CD14-positive monocyte (primary cell): ENCODE results near the gene POLR3E. TPM values are rescaled to one million over a fixed set of nuclear protein-coding genes. Genes with fewer than 3 reads are reported as not detected.

Experiments used
- DNase-seq, 3 donors: peaks; one replicate each; pipeline ENCODE4 v3.0.0-alpha.2; 2011 to 2022
- H2AFZ ChIP-seq: 2 replicates; pipeline ENCODE4 v1.6.0; 2012; ENCODE audit warnings: mild to moderate bottlenecking, low read depth, low read length, inconsistent platforms; ENCODE audit not compliant: insufficient read depth, poor library complexity, severe bottlenecking
- H3K27ac ChIP-seq, 2 donors: 1 replicate in 1 of 2; 2 replicates in 1 of 2; pipeline ENCODE4 v1.5.1; 2012 to 2013; ENCODE audit warnings: low read length in 2 of 2, control low read depth in 1 of 2, inconsistent platforms in 1 of 2, low read depth in 1 of 2, mild to moderate bottlenecking in 1 of 2
- H3K27me3 ChIP-seq, 2 donors: one replicate each; pipeline versions ENCODE4 v1.6.0 to v1.6.1; 2011 to 2013; ENCODE audit warnings: low read length in 2 of 2; ENCODE audit not compliant: control insufficient read depth in 2 of 2, insufficient read depth in 2 of 2
- H3K36me3 ChIP-seq, 2 donors: replicated peaks in 1 of 2; 1 replicate in 1 of 2; 2 replicates in 1 of 2; pipeline versions ENCODE4 v1.5.1 to v1.6.1; 2012 to 2013; ENCODE audit warnings: low read length in 2 of 2, control low read depth in 1 of 2, inconsistent platforms in 1 of 2, mild to moderate bottlenecking in 1 of 2; ENCODE audit not compliant: insufficient read depth in 2 of 2, control insufficient read depth in 1 of 2
- H3K4me1 ChIP-seq, 2 donors: 1 replicate in 1 of 2; 2 replicates in 1 of 2; pipeline versions ENCODE4 v1.5.1 to v1.6.1; 2012 to 2013; ENCODE audit warnings: low read length in 2 of 2, control low read depth in 1 of 2, inconsistent platforms in 1 of 2, mild to moderate bottlenecking in 1 of 2, moderate library complexity in 1 of 2; ENCODE audit not compliant: insufficient read depth in 2 of 2, control insufficient read depth in 1 of 2
- H3K4me2 ChIP-seq: replicated peaks from 2 replicates; pipeline ENCODE3; 2012; ENCODE audit warnings: low read length, moderate library complexity, mild to moderate bottlenecking; ENCODE audit not compliant: poor library complexity, severe bottlenecking; ENCODE audit errors: extremely low read depth
- H3K4me3 ChIP-seq, 3 experiments: fragments of 200-600 bp in 1 of 3; sonication (generic) in 1 of 3; replicated peaks in 1 of 3; 1 replicate in 2 of 3; 2 replicates in 1 of 3; pipeline ENCODE4 v1.5.1; 2011 to 2013; ENCODE audit warnings: low read length in 3 of 3, mild to moderate bottlenecking in 3 of 3, control low read depth in 2 of 3, low read depth in 2 of 3, inconsistent platforms in 1 of 3, moderate library complexity in 1 of 3
- H3K79me2 ChIP-seq: 2 replicates; pipeline ENCODE4 v1.6.0; 2012; ENCODE audit warnings: mild to moderate bottlenecking, control low read depth, inconsistent platforms, low read length, moderate library complexity; ENCODE audit not compliant: insufficient read depth
- H3K9ac ChIP-seq: 2 replicates; pipeline ENCODE4 v1.6.0; 2017; ENCODE audit warnings: low read length, mild to moderate bottlenecking; ENCODE audit not compliant: insufficient read depth, poor library complexity, severe bottlenecking
- H3K9me3 ChIP-seq, 2 donors: replicated peaks in 1 of 2; 1 replicate in 1 of 2; 2 replicates in 1 of 2; pipeline versions ENCODE4 v1.5.1 to v1.6.1; 2012 to 2013; ENCODE audit warnings: low read length in 2 of 2, control low read depth in 1 of 2; ENCODE audit not compliant: control insufficient read depth in 1 of 2, insufficient read depth in 1 of 2
- H4K20me1 ChIP-seq: 2 replicates; pipeline ENCODE4 v1.6.0; 2012; ENCODE audit warnings: mild to moderate bottlenecking, low read length, control low read depth, moderate library complexity; ENCODE audit not compliant: insufficient read depth
- H3K27ac Mint-ChIP-seq, 7 donors: one replicate each; pipeline ENCODE4 v1.8.0; 2020; ENCODE audit warnings: mild to moderate bottlenecking in 7 of 7, mixed read lengths in 7 of 7, moderate library complexity in 6 of 7, inconsistent platforms in 2 of 7
- H3K27me3 Mint-ChIP-seq, 3 donors: one replicate each; pipeline ENCODE4 v1.8.0; 2021 to 2022; ENCODE audit warnings: low read depth in 3 of 3, mild to moderate bottlenecking in 3 of 3, mixed read lengths in 3 of 3, moderate library complexity in 3 of 3, inconsistent platforms in 1 of 3
- H3K36me3 Mint-ChIP-seq, 2 donors: one replicate each; pipeline ENCODE4 v1.8.0; 2020; ENCODE audit warnings: mixed read lengths in 2 of 2, inconsistent platforms in 1 of 2, mild to moderate bottlenecking in 1 of 2
- H3K4me1 Mint-ChIP-seq: one replicate; pipeline ENCODE4 v1.8.0; 2020; ENCODE audit warnings: mild to moderate bottlenecking, mixed read lengths
- H3K4me3 Mint-ChIP-seq, 2 donors: one replicate each; pipeline ENCODE4 v1.8.0; 2020; ENCODE audit warnings: mild to moderate bottlenecking in 2 of 2, mixed read lengths in 2 of 2, moderate library complexity in 1 of 2
- H3K9me3 Mint-ChIP-seq, 7 donors: one replicate each; pipeline ENCODE4 v1.8.0; 2020 to 2022; ENCODE audit warnings: mixed read lengths in 7 of 7, mild to moderate bottlenecking in 6 of 7, moderate library complexity in 6 of 7, inconsistent platforms in 2 of 7
- WGBS: methylation state at CpG from one replicate; pipeline ENCODE4 v1.1.5; 2013; ENCODE audit warnings: missing lambda C conversion rate; ENCODE audit not compliant: insufficient coverage; 5-methylcytosine and 5-hydroxymethylcytosine counted together
- intact Hi-C, 2 donors: fragments of 100-400 bp; cut with micrococcal nuclease; formaldehyde crosslinking; loops; one replicate each; pipeline versions ENCODE4 v1.15.0 to v1.15.1; 2023
- polyA plus RNA-seq, 3 donors: library from polyadenylated mRNA; depleted of rRNA in 1 of 3; unstranded in 2 of 3; stranded (reverse) in 1 of 3; fragments of 300-500 nt in 2 of 3; fragments of >200 nt in 1 of 3; fragmentation: Illumina TruSeq in 2 of 3; gene quantifications; 1 replicate in 2 of 3; 2 replicates in 1 of 3; pipeline ENCODE4 v1.2.3, GENCODE V29; 2012 to 2021
- TF ChIP-seq, protein P1 (sequence below): fragments of 200-600 bp; IDR thresholded peaks from one replicate; pipeline ENCODE4 v1.8.0; 2022; ENCODE audit warnings: antibody characterized with exemption, mild to moderate bottlenecking

POLR3E gene
- polyA plus RNA-seq, 3 donors = 4.1 to 34.6 (median 5.7) TPM

DNA sequence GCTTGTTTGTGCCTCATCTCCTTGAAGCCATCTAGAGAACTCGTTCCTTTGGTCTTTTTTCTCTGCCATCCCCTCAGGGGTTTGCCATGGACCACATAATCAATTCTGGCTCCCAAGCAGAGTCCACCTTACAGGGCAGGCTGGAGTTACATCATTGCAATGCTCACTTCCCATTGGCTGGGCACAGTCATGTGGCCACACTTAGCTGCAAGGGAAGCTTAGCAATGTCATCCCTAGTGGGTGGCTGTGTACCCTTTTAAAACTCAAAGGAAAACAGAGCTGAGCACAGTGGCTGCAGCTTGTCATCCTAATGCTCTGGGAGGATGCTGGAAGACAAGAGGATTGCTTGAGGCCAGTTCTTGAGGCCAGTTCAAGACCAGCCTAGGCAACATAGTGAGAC lies 41.9 kb upstream of the POLR3E start:
- Histone ChIP-seq H3K27ac (no peak overlapping the region), H3K4me3 (no peak overlapping the region), H3K27me3 (no peaks in the 10 kb centered on the region), H3K9ac (no peak overlapping the region), H2AFZ (no peak overlapping the region), H3K9me3 (peaks cover 6 to 7% of the 10 kb centered on the region in 2 donors), H3K4me1 (no peaks in the 10 kb centered on the region), H3K4me2 (no peak overlapping the region), H3K36me3 (peaks cover 66 to 83% of the 10 kb centered on the region in 2 donors), H4K20me1 (no peaks in the 10 kb centered on the region), H3K79me2 (no peaks in the 10 kb centered on the region)
- intact Hi-C loops = loop anchor here in 1 of 2 donors (5.0 kb wide), 1 partner anchor 37 kb away; no protein-coding TSS in a partner anchor
- H3K27me3 Mint-ChIP-seq = no peaks in the 10 kb centered on the region
- peak overlapping the region in 1 of 7 donors; percentile 46 for H3K27ac Mint-ChIP-seq
- H3K9me3 Mint-ChIP-seq = peaks cover 2 to 19% (median 5%) of the 10 kb centered on the region in 7 donors
- no peaks in the 10 kb centered on the region for H3K4me1 Mint-ChIP-seq
- 100% methylated on average over 1 of the region's 1 CpG for WGBS
- TF ChIP-seq, protein P1, sequence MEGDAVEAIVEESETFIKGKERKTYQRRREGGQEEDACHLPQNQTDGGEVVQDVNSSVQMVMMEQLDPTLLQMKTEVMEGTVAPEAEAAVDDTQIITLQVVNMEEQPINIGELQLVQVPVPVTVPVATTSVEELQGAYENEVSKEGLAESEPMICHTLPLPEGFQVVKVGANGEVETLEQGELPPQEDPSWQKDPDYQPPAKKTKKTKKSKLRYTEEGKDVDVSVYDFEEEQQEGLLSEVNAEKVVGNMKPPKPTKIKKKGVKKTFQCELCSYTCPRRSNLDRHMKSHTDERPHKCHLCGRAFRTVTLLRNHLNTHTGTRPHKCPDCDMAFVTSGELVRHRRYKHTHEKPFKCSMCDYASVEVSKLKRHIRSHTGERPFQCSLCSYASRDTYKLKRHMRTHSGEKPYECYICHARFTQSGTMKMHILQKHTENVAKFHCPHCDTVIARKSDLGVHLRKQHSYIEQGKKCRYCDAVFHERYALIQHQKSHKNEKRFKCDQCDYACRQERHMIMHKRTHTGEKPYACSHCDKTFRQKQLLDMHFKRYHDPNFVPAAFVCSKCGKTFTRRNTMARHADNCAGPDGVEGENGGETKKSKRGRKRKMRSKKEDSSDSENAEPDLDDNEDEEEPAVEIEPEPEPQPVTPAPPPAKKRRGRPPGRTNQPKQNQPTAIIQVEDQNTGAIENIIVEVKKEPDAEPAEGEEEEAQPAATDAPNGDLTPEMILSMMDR = no peak
- H3K4me3 Mint-ChIP-seq = no peak overlapping the region
- H3K36me3 Mint-ChIP-seq = peaks cover 66 to 81% of the 10 kb centered on the region in 2 donors
- no peak for DNase-seq

DNA sequence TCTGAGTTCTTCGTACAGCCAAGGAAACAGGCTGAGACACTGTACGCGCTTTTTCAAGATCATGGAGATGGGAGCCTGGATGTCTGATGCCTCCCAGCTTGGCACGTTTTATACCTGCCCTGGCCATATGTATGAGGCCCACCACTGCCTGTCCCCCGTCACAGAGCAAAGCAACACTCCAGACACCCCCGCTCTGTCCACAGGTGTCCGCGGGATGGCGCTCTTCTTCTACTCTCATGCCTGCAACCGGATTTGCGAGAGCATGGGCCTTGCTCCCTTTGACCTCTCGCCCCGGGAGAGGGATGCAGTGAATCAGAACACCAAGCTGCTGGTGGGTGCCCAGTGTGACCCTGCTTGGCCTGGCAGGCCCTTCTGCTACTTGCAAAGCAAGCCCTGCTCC lies 39.8 kb upstream of the POLR3E start:
- H4K20me1 ChIP-seq = no peaks in the 10 kb centered on the region
- H3K4me3 ChIP-seq = no peak overlapping the region
- H3K79me2 ChIP-seq = no peaks in the 10 kb centered on the region
- H3K4me1 Mint-ChIP-seq = no peaks in the 10 kb centered on the region
- TF ChIP-seq, protein P1 = no peak
- H3K27me3 ChIP-seq = no peaks in the 10 kb centered on the region
- 95% methylated on average over 13 of the region's 13 CpGs for WGBS
- intact Hi-C loops = loop anchor here in 1 of 2 donors (5.0 kb wide), 1 partner anchor 35 kb away; no protein-coding TSS in a partner anchor
- peaks cover 61 to 81% of the 10 kb centered on the region in 2 donors for H3K36me3 Mint-ChIP-seq
- H2AFZ ChIP-seq = no peak overlapping the region
- H3K9me3 ChIP-seq = peaks cover 6 to 7% of the 10 kb centered on the region in 2 donors
- peaks cover 2 to 17% (median 5%) of the 10 kb centered on the region in 7 donors for H3K9me3 Mint-ChIP-seq
- H3K9ac ChIP-seq = no peak overlapping the region
- H3K27me3 Mint-ChIP-seq = no peaks in the 10 kb centered on the region
- no peaks in the 10 kb centered on the region for H3K4me1 ChIP-seq
- no peak overlapping the region for H3K4me3 Mint-ChIP-seq
- H3K27ac ChIP-seq = no peak overlapping the region
- peaks cover 57 to 76% of the 10 kb centered on the region in 2 donors for H3K36me3 ChIP-seq
- no peak for DNase-seq
- no peak overlapping the region for H3K4me2 ChIP-seq
- H3K27ac Mint-ChIP-seq = peak overlapping the region in 1 of 7 donors; percentile 2
